ENCODE results near the gene ATN1.

DNA sequence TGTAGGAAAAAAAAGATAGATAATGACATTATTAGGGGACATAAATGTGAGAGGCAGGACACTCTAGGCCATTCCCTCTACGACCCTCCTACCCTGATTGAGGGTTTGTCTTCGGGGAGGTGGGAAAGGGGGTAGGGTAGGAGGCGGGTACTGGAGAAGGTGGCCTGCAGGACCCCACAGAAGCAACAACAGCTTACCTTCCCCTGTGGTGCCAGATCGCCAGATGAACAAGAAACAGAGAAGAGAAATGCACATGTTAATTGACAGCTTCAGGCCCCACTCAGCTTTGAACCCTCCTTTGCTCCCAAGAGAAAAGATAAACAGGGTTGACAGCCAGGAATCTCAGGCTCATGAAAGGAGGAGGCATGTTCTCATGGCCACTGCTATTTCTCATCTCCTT, 38.0 kb downstream of the ATN1 start:
- TF ChIP-seq, protein P1, sequence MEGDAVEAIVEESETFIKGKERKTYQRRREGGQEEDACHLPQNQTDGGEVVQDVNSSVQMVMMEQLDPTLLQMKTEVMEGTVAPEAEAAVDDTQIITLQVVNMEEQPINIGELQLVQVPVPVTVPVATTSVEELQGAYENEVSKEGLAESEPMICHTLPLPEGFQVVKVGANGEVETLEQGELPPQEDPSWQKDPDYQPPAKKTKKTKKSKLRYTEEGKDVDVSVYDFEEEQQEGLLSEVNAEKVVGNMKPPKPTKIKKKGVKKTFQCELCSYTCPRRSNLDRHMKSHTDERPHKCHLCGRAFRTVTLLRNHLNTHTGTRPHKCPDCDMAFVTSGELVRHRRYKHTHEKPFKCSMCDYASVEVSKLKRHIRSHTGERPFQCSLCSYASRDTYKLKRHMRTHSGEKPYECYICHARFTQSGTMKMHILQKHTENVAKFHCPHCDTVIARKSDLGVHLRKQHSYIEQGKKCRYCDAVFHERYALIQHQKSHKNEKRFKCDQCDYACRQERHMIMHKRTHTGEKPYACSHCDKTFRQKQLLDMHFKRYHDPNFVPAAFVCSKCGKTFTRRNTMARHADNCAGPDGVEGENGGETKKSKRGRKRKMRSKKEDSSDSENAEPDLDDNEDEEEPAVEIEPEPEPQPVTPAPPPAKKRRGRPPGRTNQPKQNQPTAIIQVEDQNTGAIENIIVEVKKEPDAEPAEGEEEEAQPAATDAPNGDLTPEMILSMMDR (IDR thresholded peaks at IDR 0.05), result no peak
- no peak for TF ChIP-seq POLR2AphosphoS5 (IDR thresholded peaks at IDR 0.05)
- TF ChIP-seq POLR2A (IDR thresholded peaks at IDR 0.05), result no peak

Data from sigmoid colon (tissue), 4 donors.